ENCODE data around the gene STAT2.
"Not testable (repeated sequence)": the region's sequence is repeated elsewhere in the genome, so short reads cannot be mapped to it uniquely, and the experiment has no call there.

Gene STAT2

DNA sequence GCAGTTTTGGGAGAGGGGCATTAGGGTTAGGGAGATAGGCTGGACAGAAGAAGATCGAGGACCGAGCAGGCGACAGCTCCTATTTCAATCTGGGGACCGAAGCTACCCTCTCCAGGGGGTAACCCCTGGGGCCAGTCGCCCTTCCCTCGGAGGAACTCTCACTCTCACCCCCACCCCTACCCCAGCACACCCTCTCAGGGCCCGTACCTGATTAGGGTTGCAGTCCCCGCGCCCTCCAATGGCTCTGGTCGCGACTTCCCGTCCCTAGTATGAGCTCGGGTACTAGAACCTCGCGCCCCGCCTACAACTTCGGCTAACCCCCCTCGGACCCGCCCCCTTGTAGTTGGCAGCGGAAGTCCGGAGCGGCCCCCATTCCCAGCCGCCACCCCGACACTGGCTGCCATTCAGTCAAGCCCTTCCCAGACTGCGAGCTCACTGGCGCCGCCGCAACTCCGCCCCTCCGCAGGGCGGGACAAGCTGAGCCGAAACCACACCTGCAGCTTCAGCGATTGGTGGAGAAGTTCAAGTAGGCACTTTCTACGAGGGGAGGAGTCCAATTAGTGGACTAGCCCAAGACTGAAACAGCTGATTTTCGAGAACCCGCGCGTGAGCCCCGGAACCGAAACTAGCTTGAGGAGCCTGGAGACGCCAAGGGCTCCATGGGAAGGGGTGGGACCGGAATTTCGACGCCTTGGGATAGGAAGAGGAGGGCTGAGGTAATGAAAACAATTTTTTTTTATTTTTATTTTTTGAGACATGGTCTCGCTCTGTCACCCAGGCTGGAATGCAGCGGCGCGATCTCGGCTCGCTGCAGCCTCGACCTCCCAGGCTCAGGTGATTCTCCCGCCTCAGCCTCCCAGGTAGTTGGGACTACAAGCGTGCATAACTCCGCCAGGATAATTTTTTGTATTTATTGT lies at the start of gene STAT2:
TSS of gene STAT2 (minus strand) at position 257 of the 917 bp plus-strand sequence. CDS start 3,536 bp downstream, outside the sequence.
- peak; percentile 100 for DNase-seq

DNA sequence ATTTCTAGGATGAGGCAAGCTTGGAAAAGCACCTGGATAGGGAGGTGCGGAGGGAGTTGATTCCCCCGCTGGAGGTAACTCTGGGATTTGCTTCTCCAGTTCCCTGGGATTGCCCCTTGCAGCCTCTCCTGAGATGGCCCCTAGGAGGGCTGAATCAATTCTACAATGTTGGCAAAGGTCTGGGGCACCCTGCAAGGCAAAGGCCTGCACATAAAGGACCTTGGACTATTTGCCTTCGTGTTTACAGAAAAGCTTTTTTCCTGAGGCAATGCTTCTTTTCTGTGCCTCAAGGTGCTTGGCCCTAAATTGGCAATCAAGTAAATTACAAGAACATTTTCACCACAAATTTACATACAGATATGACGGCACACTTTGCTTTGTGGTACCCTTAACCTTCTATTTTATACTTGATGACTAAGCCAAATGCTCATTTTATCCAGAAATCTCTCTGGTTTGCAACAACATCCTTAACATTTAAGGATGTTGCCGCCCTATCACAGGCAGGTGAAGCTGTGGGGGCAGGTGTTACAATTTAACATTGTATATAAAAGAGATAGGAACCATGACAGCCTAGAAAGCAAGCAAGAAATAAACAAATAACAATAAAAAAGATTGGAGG lies 49.0 kb upstream of the STAT2 start:
- peak; percentile 14 for DNase-seq

DNA sequence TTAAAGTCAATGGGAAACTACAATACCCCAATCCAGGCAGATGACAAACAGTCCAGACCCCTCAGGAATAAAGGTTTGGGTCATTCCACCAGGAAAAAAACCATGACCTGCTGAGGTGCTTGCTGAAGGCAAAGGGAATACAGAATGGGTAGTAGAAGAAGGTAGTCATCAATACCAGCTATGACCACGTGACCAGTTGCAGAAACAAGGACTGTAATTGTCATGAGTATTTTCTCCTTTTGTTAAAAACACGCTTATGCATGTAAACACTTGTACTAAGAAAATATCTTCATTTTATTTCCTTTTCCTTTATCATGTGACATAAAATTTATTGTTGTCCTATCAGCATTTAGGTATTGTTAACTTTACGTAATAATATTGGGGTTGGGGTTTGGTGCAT lies 44.3 kb upstream of the STAT2 start:
- DNase-seq, result not testable (repeated sequence)

DNA sequence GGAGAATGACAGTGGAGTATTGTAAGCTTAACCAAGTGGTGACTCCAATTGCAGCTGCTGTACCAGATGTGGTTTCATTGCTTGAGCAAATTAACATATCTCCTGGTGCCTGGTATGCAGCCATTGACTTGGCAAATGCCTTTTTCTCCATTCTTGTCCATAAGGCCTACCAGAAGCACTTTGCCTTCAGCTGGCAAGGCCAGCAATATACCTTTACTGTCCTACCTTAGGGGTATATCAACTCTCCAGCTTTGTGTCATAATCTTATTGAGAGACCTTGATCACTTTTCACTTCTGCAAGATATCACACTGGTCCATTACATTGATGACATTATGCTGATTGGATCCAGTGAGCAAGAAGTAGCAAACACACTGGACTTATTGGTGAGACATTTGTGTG lies 41.7 kb upstream of the STAT2 start:
- DNase-seq, result not testable (repeated sequence)

DNA sequence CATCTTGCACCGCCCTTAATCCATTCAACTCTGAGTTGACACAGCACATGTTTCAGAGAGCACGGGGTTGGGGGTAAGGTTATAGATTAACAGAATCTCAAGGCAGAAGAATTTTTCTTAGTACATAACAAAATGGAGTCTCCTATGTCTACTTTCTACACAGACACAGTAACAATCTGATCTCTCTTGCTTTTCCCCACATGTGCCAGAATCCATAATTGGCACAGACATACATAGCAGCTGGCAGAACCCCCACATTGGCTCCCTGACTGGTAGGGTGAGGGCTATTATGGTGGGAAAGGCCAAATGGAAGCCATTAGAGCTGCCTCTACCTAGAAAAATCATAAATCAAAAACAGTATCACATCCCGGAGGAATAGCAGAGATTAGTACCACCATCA lies 41.2 kb upstream of the STAT2 start:
- DNase-seq, result not testable (repeated sequence)

DNA sequence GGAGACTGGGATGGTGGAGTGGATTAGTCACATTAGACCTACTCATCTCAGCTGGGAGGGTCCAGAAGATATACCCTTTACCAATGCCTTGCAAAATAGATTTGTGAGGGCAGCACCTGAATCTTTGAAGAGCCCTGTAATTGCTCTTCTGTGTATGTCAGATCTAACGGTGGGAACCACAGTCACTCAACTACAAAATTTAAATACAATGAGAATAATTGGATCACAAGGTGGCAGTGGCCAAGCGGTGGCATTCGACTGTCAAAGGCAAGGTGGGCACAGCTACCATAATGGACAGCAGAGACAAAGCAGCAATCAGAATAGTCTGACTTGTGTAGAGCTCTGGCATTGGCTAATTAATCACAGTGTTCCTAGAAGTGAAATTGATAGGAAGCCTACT lies 39.6 kb upstream of the STAT2 start:
- peak; percentile 33 for DNase-seq

DNA sequence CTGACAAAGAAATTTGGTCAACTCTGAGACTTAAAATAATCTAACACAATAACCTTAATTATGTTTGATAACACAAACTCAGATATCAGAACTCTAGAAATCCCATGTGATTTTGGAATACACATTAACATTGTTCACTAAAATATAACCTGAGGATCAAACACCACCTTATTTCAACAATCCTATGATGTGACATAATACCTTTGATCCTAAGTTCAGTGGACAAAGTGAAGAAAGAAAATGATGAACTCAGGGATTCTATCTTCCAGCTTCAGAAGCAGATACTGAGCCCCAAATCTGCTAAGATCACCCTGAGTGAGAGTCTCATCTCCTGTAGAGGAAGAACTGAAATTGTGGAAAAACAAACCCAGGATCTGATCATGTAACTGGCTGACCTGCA lies 38.4 kb upstream of the STAT2 start:
- DNase-seq, result no peak

DNA sequence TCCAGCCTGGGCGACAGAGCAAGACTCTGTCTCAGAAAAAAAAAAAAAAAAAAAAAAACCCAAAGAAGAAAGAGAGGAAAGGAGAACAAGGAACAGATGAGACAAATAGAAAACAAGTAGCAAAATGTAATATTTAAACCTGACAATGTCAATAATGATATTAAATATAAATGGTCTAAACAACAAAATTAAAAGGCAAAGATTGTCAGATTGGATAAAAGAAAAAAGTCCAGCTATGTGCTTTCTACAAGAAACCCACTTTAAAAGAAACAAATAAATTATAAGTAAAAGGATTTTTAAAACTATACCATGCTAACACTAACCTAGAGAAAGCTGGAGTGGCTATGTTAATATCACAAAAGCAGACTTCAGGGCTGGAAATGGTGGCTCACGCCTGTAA lies 32.4 kb upstream of the STAT2 start:
- DNase-seq, result no peak

DNA sequence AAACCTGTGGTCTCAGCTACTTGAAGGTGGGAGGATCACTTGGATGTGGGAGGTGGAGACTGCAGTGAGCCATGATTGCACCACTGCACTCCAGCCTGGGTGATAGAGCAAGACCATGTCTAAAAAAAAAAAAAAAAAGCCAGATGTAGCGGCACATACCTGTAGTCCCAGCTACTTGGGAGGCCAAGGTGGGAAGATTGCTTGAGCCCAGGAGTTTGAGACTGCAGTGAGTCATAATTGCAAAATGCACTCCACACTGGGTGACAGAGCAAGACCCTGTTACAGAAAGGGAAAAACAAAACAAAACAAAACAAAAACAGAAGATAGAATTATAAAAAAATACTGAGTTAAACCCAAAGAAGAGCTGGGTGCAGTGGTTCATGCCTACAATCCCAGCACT lies 31.8 kb upstream of the STAT2 start:
- no peak for DNase-seq

DNA sequence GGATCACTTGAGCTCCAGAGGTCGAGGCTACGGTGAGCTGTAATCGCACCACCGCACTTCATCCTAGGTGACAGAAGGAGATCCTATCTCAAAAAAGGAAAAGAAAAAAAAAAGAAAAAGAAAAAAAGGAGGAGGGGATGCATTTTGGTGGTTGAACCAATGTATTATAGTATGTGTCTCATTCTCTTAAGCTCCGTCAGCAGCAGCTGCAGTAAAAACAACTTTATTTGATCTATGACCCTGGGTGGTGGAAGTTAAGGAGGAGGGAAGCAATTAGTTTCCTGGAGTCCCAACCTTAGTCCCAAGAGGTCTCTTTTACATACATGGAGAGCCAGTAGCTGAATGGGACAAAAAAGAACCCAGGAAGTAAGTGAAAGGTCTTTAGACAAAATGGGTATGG lies 29.5 kb upstream of the STAT2 start:
- DNase-seq, result no peak

DNA sequence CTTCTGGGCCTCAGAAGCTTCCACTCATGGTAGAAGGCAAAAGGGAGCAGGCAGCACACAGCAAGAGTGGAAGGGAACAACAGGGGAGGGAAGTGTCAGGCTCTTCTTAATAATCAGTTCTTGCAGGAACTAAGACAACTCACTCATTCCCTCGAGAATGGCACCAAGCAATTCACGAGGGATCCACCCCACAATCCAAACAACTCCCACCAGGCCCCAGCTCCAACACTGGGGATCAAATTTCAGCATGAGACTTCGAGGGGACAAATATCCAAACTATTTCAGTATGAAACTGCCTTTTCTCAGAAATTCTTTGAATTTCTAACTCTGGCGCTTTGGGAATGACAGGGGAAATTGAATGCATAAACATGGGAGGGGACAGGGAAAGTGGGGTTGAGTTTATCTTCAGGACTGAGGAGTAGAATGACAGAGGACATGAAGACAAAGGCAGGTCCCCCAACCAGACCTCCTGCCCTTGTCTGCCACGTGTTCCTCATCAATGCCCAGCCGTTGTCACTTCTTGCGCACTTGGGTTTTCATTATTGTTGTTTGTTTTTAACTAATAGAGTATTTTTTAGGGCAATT lies 27.3 kb upstream of the STAT2 start:
- no peak for DNase-seq

DNA sequence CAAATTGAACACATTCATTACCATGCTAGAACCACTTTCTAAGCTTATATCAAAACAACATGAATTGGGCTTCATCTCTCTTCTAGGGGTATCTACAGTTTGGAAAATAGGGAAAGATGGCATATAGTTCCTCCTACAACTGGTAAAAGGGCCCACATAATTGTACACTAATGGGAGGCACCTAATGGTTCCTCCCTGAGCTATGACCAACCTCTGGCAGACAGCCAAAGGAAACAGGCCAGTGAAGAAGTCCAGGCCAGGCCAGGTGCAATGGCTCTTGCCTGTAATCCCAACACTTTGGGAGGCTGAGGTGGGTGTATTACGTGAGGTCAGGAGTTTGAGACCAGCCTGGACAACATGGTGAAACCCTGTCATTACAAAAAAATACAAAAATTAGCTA lies 26.0 kb upstream of the STAT2 start:
- no peak for DNase-seq

DNA sequence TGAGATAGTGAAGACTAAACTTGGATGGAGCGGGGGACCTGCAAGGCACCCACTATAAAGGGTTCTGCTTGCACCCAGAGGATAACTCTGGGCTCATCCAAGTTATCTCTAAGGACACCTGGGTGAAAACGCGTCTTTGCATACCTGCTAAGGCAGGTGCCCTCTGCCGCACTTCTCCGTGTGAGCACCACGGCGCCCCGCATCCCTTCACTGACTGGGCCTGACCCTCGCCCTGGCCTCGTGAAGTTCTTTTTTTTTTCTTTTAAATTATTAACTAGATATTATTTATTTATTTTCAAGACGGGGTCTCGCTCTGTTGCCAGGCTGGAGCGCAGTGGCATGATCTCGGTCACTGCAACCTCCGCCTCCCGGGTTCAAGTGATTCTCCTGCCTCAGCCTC lies 22.7 kb upstream of the STAT2 start:
- no peak for DNase-seq

DNA sequence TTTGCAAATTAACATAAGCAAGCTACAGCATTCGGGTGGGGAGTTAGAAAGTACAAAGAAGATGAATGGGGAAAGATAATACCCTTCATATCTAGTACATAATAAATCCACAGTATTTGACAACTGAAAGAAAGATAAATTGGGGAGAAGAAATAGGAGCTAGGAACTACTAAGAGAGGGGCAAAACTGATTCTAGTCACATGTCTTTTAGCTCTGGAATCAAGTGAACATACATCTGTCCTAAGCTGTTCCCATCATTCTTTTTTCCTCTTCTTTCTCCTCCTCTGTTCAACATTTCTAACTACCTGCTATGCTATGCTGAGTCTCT lies 18.0 kb upstream of the STAT2 start:
- DNase-seq, result no peak

DNA sequence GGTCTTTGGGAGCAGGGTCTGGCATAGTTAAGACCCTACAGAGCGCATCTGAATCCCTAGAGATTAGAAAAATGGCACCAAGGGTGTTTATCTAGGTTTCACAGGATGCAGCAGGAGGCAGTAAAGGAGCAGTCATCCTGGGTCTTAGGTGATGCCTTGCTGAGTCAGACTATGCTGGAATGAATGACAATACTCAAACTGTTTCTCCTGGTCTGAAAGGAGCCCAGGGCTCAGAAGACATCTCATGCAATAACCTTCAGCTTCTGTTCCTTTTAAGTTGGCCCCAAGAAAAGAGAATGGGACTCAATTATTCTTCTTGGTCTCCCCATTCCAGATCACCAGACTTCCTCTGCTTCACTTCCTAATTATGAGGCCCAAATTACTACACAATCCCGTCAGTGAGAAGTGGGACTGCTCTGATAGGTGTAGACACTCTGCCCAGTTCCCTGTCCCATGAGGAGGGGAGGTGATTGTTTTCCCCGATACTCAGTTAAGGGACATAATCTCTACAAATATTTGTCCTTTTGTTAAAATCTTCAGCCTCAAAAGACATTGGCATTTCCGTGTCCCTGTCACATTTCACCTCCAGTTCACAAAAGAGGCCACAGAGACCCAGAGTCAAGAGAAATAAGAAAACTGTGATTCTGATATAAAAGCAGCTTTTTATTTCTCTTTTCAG lies 17.5 kb upstream of the STAT2 start:
- no peak for DNase-seq

DNA sequence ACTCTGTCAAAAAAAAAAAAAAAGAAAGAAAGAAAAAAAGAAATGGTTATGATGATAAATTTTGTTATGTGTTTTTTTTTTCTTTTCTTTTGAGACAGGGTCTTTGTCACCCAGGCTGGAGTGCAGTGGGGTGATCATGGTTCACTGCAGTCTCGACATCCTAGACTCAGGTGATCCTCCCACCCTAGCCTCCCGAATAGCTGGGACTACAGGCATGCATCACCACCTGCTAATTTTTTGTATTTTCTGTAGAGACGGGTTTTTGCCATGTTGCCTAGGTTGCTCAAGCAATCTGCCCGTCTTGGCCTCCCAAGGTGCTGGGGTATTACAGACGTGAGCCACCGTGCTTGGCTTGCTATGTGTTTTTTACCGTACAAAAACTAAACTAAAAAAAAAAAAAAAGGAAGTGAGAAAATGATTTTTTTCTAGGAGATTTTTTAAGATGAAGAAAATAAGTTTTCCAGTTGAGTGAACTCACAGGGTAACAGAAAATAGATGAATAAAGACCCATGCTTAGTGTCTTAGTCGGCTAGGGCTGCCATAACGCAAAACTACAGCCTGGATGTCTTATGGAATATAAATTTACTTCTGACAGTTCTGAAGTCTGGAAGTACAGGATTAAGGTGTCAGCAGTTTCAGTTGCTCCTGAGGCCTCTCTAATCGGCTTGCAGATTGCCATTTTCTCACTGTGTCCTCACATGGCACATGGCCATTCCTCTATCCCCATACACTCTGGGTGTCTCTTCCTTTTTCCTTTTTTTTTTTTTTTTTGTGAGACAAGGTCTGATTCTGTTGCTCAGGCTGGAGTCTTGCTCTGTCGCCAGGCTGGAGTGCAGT lies 15.9 kb upstream of the STAT2 start:
- DNase-seq, result no peak

DNA sequence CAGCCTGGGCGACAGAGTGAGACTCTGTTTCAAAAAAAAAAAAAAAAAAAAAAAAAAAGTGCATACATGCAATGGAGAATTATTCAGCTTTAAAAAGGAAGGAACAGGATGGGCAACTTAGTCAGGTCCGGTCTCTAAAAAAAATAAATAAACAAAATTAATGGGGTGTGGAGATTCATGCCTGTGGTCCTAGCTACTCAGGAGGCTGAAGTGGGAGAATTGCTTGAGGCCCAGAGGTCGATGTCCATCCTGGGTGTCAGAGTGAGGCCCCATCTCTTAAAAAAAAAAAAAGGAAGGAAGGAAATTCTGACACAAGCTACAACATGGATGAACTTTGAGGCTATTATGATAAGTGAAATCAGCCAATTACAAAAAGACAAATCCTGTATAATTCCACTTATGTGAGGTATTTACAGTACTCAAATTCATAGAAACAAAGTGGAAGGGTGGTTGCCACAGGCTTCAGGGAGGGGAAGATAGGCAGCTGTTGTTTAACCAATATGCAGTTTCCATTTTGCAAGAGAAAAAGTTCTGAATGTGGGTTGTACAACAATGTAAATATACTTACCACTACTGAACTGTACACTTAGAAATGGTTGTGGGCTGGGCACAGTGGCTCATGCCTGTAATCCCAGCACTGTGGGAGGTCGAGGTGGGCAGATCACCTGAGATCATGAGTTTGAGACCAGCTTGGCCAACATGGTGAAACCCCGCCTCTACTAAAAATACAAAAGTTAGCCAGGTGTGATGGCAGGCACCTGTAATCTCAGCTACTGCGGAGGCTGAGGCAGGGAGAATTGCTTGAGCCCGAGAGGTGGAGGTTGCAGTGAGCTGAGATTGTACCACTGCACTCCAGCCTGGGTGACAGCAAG lies 15.1 kb upstream of the STAT2 start:
- no peak for DNase-seq

DNA sequence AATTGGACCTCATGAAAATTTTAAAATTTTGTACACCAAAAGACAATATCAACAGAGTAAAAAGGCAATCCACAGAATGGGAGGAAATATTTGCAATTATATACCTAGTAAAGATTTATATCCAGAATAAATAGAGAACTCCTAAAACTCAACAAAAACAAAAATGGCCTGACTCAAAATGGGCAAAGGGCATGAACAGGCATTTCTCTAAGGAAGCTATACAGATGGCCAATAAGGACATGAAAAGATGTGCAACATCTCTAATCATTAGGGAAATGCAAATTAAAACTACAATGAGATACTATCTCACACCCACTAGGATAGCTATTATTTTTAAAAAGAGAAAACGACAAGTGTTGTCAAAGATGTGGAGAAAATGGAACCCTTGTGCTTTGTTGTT lies 13.6 kb upstream of the STAT2 start:
- no peak for DNase-seq

DNA sequence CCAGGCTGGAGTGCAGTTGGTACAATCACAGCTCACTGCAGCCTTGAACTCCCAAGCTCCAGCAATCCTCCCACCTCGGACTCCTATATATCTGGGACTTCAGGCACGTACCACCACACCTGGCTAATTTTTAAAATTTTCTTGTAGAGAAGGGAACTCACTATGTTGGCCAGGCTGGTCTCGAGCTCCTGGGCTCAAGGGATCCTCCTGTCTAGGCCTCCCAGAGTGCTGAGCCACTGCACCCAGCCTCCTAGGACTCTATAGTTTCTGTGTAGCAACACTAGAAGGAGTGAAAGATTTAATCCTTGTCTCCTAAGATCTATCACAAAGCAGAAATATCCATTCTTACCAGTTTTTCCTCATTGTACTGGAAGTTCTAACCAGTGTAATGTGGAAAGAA lies 7.0 kb upstream of the STAT2 start:
- DNase-seq, result no peak

DNA sequence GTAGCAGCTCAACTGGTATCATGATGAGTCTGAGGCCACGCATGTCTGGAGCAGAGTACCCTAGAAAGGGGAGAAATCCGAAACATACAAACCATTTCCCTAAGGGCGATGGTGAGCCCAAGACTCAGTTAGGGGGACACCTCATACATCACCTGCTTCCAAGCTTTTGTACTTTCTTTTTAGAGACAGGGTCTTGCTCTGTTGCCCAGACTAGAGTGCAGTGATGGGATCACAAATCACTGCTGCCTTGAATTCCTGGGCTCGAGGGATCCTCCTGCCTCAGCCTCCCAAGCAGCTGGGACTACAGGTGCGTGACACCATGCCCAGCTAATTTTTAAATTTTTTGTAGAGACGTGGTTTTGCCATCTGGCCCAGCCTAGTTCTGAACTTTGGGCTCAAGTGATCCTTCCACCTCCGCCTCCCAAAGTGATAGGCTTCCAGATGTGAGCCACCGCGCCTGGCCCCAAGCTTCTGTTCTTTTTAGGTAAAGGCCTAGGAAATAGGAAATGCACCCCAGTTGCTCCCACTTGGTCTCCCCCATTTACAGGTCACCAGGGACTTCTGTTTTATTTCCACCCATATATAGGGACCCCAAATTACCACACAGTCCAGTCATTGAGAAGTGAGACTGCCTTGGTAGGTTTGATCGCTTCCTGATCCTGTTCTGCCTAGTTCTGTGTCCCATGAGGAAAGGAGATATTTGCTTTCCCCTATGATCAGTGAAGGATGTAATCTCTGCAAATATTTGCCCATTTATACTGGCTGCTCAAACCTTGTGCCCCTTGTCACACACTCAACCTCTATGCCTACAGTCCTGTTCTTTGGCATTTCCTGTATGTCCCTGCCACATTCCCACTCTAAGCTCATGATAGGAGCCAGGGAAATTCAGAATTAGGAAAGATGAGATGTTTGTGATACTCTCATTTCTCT lies 2.5 kb upstream of the STAT2 start, which contains the start of gene APOF:
TSS of gene APOF (minus strand) at position 728 of the 930 bp plus-strand sequence. CDS start at position 616, 112 bp downstream.
- peak; percentile 59 for DNase-seq

Measured in activated effector memory CD4-positive, alpha-beta T cell treated with anti-CD3 and anti-CD28 coated beads, Interleukin-2, amount 50 U/mL, for 16 hours (primary cell).